Neural cell (in vitro differentiated cells): Measurements from ENCODE around the gene LENEP.

Experiments used
- EP300 ChIP-seq: fragments of 450-650 bp; conservative IDR thresholded peaks from 2 replicates; pipeline ENCODE4 v1.6.1; 2014; ENCODE audit warnings: antibody characterized with exemption, mild to moderate bottlenecking, moderate library complexity; ENCODE audit not compliant: poor library complexity, severe bottlenecking
- EZH2 ChIP-seq: fragments of 200-600, 300-800 bp; shearing (Covaris generic), sonication (generic); IDR thresholded peaks from 2 replicates; pipeline ENCODE4 v1.6.1; 2014; ENCODE audit warnings: antibody characterized with exemption, low read length, borderline replicate concordance, mild to moderate bottlenecking; ENCODE audit not compliant: insufficient read depth, poor library complexity, severe bottlenecking
- MXI1 ChIP-seq: fragments of 450-650 bp; conservative IDR thresholded peaks from 2 replicates; pipeline ENCODE4 v1.6.1; 2014; ENCODE audit warnings: antibody characterized with exemption, mild to moderate bottlenecking; ENCODE audit not compliant: poor library complexity, severe bottlenecking
- POLR2AphosphoS5 ChIP-seq: IDR thresholded peaks from 2 replicates; pipeline ENCODE4 v1.6.1; 2012
- RAD21 ChIP-seq: fragments of 450-650 bp; conservative IDR thresholded peaks from 2 replicates; pipeline ENCODE4 v1.6.1; 2014; ENCODE audit warnings: antibody characterized with exemption, mild to moderate bottlenecking, moderate library complexity
- TF ChIP-seq, protein P1 (sequence below): fragments of 450-650 bp; IDR thresholded peaks from 2 replicates; pipeline ENCODE4 v1.5.1; 2014; ENCODE audit warnings: antibody characterized with exemption, mild to moderate bottlenecking, moderate library complexity; ENCODE audit not compliant: poor library complexity, severe bottlenecking
- TF ChIP-seq, protein P2 (sequence below): IDR thresholded peaks from 2 replicates; pipeline ENCODE4 v1.6.1; 2012; ENCODE audit warnings: borderline replicate concordance

DNA sequence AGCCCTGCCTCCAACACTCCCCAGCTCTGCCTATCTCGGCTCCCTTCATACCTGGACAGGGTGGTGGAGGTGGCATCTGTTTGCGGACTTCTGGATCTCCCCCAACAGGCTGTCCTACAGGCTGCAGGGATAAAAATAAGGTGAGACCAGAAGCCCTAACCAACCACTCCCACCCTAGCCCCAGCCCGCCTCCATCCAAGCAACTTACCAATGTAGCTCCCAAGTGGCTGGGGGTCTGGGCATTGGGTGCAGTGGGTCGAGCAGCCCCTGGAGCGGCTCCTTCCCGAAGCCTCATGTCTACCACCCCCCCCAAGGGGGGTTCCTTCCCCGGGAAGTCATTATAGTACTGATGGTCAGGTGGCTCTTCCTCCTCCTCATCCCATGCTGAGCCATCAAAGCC lies 27.3 kb upstream of the LENEP start:
- TF ChIP-seq, protein P1, sequence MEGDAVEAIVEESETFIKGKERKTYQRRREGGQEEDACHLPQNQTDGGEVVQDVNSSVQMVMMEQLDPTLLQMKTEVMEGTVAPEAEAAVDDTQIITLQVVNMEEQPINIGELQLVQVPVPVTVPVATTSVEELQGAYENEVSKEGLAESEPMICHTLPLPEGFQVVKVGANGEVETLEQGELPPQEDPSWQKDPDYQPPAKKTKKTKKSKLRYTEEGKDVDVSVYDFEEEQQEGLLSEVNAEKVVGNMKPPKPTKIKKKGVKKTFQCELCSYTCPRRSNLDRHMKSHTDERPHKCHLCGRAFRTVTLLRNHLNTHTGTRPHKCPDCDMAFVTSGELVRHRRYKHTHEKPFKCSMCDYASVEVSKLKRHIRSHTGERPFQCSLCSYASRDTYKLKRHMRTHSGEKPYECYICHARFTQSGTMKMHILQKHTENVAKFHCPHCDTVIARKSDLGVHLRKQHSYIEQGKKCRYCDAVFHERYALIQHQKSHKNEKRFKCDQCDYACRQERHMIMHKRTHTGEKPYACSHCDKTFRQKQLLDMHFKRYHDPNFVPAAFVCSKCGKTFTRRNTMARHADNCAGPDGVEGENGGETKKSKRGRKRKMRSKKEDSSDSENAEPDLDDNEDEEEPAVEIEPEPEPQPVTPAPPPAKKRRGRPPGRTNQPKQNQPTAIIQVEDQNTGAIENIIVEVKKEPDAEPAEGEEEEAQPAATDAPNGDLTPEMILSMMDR: no peak
- TF ChIP-seq, protein P2, sequence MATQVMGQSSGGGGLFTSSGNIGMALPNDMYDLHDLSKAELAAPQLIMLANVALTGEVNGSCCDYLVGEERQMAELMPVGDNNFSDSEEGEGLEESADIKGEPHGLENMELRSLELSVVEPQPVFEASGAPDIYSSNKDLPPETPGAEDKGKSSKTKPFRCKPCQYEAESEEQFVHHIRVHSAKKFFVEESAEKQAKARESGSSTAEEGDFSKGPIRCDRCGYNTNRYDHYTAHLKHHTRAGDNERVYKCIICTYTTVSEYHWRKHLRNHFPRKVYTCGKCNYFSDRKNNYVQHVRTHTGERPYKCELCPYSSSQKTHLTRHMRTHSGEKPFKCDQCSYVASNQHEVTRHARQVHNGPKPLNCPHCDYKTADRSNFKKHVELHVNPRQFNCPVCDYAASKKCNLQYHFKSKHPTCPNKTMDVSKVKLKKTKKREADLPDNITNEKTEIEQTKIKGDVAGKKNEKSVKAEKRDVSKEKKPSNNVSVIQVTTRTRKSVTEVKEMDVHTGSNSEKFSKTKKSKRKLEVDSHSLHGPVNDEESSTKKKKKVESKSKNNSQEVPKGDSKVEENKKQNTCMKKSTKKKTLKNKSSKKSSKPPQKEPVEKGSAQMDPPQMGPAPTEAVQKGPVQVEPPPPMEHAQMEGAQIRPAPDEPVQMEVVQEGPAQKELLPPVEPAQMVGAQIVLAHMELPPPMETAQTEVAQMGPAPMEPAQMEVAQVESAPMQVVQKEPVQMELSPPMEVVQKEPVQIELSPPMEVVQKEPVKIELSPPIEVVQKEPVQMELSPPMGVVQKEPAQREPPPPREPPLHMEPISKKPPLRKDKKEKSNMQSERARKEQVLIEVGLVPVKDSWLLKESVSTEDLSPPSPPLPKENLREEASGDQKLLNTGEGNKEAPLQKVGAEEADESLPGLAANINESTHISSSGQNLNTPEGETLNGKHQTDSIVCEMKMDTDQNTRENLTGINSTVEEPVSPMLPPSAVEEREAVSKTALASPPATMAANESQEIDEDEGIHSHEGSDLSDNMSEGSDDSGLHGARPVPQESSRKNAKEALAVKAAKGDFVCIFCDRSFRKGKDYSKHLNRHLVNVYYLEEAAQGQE: no peak
- TF ChIP-seq EP300 (no peak), EZH2 (no peak), RAD21 (no peak), POLR2AphosphoS5 (no peak), MXI1 (no peak)
